ENCODE measurements around the gene SNRNP25.

GRCh38 chr16:92431-93339 lies 39.1 kb downstream of the SNRNP25 start:
- no peak for TF ChIP-seq THRAP3 (IDR thresholded peaks at IDR 0.05; ENCODE audit: borderline replicate concordance)
- no peak for TF ChIP-seq E2F4 (CRISPR knock-in tag; IDR thresholded peaks at IDR 0.05; ENCODE audit: low read depth)
- no peak for TF ChIP-seq CTCF (IDR thresholded peaks at IDR 0.05 in 2 of 3, conservative IDR thresholded peaks at IDR 0.05 in 1 of 3; ENCODE audit: insufficient read depth in 2 of 3, low read depth in 1 of 3, low read length in 3 of 3)
- TF ChIP-seq POLR2A (conservative IDR thresholded peaks at IDR 0.05): no peak
- TF ChIP-seq ZNF431 (CRISPR knock-in tag; IDR thresholded peaks at IDR 0.05): no peak
